ENCODE data around the gene HNRNPAB.
"Not testable (repeated sequence)": the region's sequence is repeated elsewhere in the genome, so short reads cannot be mapped to it uniquely, and the experiment has no call there.

Gene HNRNPAB

DNA sequence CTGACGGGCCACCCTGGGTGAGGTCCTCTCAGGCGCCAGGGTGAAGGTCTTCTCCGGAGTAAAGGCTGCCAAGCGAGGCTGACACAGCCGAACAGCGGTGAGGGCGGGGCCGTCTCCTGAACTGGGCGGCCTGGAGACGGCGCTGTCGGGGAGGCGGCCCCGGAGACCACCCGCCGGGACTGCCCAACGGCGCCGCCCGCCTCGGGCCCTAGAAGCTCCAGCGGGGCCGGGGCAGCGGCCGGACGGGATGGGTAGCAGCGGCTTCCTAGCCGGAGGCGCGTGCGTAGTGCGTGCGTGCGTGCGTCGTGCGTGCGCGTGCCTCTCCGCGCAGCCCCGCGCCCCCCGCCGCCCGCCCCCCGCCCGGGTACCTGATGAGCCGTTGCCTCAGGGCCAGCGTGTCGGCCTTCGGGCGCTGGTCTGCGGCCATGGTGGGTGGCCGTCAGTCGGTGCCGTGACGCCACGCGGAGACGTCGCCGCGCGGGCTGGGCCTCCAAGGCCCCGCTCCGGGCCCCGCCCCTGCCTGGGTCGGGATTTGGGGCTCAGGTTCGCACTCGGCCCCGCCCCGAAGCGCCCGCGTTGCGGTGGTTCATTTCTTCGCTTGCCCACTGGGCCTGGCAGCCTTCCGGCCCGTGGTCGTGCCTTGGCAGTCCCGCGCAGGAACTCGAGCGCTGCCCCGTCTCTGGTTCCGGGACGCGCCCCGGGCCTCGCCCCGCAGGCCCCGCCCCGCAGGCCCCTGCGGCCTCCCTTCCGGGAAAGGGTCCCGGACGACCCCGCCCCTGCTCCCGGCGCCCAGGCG lies 28.0 kb downstream of the HNRNPAB start, which contains the start of gene PHYKPL:
Gene PHYKPL, minus strand, starts transcription at position 679 of the 796 bp plus-strand sequence. Its CDS starts 252 bp downstream, at position 427.
- no peak for DNase-seq

DNA sequence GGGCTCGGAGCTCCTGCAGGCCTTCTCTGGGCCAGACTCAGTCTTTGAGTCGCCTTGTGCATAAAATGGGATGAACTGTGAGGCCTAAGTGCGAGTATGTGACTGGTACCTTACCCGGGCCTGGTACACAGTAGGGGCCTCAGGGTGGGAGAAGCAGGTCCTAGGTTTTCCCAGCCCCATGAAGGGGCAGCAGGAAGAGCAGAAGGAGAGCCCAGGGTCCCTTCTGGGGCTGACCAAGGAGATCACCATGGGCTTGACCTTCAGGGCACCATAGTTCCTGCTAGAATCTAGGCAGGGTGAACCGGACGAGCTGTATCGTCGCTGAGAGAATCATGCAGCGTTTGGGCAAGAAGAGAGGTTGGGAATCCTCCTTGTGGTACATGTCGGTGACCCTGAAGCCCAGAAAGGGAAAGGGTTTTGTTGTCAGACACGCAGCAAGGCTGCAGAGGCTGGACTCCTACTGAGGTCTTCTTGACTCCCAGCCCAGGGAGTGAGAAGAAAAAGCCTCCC lies 28.6 kb downstream of the HNRNPAB start:
- no peak for DNase-seq

DNA sequence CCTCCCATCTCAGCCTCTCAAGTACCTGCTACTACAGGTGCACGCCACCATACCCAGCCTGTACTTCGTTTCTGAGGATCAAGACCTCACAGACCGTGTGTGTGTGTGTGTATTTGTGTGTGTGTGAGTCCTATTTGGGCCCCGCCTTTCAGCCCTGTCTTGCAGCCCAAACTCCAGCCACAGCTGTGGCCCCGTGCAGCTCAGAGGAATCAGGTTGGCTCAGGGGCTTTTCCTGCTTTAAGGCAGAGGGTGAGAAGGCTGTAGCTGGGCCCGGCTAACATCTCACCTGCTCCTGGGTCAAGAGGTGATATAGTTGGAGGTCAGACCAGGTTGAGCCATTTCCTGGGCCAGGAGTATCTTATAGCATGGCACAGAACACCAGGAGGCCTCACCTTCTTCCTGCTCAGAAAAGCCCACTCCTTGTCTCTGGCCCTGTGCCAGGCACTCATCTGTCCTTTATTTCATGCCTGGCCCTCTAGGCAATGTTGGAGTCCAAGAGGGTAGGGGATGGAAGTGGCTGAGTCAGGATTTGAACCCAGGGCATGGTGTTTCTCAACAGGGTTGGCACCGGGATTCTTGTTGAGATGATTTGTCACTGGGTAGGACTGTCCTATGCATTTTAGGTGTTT lies 29.9 kb downstream of the HNRNPAB start:
- DNase-seq = no peak

GRCh38 chr5:178234750-178235587 lies 30.6 kb downstream of the HNRNPAB start:
- DNase-seq = peak; percentile 44

DNA sequence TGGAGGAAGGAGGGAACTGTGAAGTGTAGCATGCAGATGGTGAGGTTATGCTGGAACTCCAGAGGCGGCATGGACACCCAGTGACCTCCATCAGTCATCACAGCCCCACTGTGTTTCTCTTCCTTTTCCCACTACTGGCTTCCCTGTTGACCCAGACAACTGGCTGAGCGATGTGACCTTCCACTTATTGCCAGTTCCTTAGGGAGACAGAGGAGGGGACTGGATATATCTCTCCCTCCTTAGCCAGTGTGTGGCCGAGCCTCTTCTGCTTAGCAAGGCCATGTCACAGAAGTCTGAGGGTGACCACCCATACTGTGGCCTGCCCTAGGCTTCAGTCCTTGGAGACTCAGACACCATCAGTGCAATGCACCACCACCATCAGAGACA lies 31.2 kb downstream of the HNRNPAB start:
- no peak for DNase-seq

DNA sequence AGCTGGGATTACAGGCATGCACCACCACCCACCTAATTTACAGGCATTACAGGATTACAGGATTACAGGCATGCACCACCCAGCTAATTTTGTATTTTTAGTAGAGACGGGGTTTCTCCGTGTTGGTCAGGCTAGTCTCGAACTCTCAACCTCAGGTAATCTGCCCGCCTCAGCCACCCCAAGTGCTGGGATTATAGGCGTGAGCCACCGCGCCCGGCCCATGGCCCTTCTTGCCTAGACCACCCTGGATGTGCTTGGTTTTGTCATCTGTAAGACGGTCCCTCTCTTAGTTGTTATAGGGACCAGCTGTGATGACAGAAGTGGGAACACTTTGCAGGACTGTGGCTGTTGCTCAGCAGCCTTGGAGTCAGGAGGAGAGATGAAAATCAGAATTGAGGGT lies 31.8 kb downstream of the HNRNPAB start:
- no peak for DNase-seq

- no peak for DNase-seq
These were observed 32.3 kb downstream of the HNRNPAB start for GRCh38 chr5:178236679-178237078.

DNA sequence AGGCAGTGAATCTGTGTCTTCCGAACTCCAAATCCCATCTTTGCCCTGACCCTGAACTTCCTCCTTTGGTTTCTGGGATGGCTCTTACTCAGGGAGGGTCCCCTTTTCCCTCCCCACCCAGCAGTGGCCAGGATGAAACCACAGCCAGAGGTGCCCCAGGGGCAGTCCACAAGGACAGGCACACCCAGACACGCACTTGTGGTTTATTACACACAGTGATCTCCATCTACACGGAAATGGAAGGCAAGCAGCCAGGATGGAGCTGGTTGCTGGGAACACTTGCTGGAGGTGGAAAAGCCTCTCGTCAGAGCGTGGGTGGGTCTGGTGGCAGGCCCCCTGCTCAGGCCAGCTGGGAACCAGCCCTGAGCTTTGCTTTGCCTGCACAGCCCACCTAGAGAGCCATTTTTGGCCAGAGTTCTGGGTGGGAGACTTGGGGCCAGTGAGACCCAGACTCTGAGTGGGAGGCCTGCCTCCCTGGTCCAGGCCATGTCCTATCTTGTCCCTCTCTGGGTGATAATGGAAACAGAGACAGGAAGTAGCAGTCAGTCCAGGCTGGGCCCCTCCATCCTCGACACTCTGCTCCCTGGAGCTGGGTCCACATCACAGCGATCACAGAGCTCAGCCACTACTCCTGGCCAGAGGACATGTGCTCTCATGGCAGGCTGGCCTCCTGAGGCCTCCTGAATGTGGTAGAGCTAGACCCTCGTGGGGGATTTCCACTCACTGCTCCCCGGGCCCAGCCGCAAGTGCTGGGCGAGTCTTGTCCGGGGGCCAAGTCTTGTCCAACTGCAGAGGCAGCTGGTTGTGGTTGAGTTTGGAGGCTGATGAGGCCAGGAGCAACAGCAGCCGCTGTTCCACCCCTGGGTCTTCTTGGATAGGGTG lies 33.3 kb downstream of the HNRNPAB start:
- DNase-seq = no peak

DNA sequence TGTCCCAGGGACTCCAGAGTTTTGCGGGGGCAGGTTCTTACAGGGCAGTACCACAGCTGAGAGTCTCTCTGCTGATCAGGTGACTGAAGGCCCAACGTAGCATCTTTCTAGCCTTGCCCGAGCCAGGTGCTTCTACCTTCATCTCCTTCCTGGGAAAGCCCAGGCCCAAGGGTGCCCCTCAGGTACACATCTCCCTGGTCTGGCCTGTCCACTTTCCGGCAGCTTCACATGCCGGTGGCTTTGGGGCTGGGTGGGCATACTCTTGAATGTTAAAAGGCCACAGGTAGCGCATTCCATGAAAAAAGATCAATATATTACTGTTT lies 33.9 kb downstream of the HNRNPAB start:
- no peak for DNase-seq

- DNase-seq = no peak
These were observed 34.6 kb downstream of the HNRNPAB start for GRCh38 chr5:178238711-178239592.

DNA sequence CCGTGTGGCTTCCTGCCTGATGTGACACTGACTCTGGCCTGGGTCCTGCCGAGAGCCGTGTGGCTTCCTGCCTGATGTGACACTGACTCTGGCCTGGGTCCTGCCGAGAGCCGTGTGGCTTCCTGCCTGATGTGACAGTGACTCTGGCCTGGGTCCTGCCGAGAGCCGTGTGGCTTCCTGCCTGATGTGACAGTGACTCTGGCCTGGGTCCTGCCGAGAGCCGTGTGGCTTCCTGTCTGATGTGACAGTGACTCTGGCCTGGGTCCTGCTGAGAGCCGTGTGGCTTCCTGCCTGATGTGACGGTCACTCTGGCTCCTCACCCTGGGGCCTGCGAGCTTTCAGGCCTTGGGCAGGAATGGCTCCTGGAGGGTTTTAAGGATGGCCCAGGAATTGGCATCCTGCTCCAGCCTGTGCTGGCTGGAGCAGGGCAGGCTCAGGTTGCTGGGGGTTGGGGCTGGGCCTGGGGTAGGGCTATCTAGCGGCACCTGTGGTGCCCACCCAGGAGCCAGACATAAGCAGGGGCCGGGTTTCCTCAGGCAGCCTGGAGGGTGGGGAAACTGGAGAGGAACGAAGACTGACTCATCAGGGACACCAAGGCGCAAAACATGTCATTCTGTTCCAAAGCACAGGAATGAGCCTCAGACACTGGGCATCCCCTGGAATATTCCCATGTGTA lies 35.4 kb downstream of the HNRNPAB start:
- DNase-seq = not testable (repeated sequence)

DNA sequence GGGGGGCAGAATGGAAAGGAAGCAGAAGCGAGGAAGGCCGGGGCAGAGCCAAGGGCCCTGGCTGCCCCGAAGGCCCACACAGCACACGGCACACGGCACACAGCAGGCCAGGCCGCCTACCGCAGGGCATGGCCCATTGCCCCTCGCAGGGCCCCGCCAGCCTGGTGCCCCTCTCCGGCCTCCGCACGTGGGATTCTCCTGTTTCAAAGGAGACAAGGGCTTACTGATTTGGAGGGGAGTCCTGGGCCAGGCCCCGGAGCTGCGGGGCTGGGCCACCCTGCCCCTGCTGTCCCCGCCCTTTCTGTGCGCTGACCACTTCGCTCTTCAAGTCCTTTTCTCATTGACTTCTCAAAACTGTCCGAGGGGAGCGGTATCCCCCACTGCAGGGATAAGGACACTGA lies 36.0 kb downstream of the HNRNPAB start:
- no peak for DNase-seq

- no peak for DNase-seq
These were observed 36.4 kb downstream of the HNRNPAB start for GRCh38 chr5:178240766-178241165.

GRCh38 chr5:178241231-178241663 lies 36.9 kb downstream of the HNRNPAB start:
- DNase-seq = no peak

GRCh38 chr5:178241688-178242231 lies 37.4 kb downstream of the HNRNPAB start:
- no peak for DNase-seq

GRCh38 chr5:178242416-178242815 lies 38.1 kb downstream of the HNRNPAB start:
- DNase-seq = no peak

GRCh38 chr5:178244576-178244975 lies 40.2 kb downstream of the HNRNPAB start:
- DNase-seq = no peak

DNA sequence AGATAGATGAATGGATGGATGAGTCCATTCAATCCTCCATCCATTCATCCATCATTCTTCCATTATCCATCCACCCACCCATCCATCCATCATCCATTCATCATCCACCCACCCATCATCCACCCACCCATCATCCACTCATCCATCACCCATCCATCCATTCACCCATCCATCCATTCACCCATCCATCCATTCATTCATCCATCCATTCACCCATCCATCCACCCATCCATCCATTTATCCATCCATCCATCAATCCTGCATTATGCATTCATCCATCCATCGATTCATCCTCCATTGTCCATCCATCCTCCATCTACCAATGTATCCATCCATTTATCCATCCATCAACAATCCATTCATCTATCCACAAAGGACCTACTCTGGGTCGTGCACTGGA lies 41.1 kb downstream of the HNRNPAB start:
- DNase-seq = no peak

- no peak for DNase-seq
These were observed 42.4 kb downstream of the HNRNPAB start for GRCh38 chr5:178246624-178247279.

Data from amniotic stem cell (primary cell).